Karpas-422 (cell line): Measurements from ENCODE around the gene PLCH2. TPM values are rescaled to one million over a fixed set of nuclear protein-coding genes. Genes with fewer than 3 reads are reported as not detected.

Source experiments
- DNase-seq: peaks from one replicate; pipeline ENCODE4 v3.0.0-alpha.2; 2015
- H2AFZ ChIP-seq: fragments of 200-600 bp; sonication (generic); 2 replicates; pipeline ENCODE4 v1.6.1; 2014; ENCODE audit warnings: antibody characterized with exemption, low read length, mixed read lengths
- H3K27ac ChIP-seq: fragments of 200-600 bp; sonication (generic); 2 replicates; pipeline ENCODE4 v1.5.1; 2014; ENCODE audit warnings: mild to moderate bottlenecking, low read length, moderate library complexity
- H3K27me3 ChIP-seq: fragments of 200-600 bp; sonication (generic); 2 replicates; pipeline ENCODE4 v1.6.1; 2014; ENCODE audit warnings: low read length, mixed read lengths
- H3K36me3 ChIP-seq: fragments of 200-600 bp; sonication (generic); 2 replicates; pipeline ENCODE4 v1.6.1; 2014; ENCODE audit warnings: low read length, mixed read lengths; ENCODE audit not compliant: insufficient read depth
- H3K4me1 ChIP-seq: fragments of 200-600 bp; sonication (generic); 2 replicates; pipeline ENCODE4 v1.6.1; 2014; ENCODE audit warnings: mild to moderate bottlenecking, low read length, mixed read lengths
- H3K4me2 ChIP-seq: fragments of 200-600 bp; sonication (generic); 2 replicates; pipeline ENCODE4 v1.6.1; 2014; ENCODE audit warnings: low read length, low read depth, mild to moderate bottlenecking; ENCODE audit not compliant: poor library complexity, severe bottlenecking
- H3K4me3 ChIP-seq: fragments of 200-600 bp; sonication (generic); 2 replicates; pipeline ENCODE4 v1.5.1; 2014; ENCODE audit warnings: mild to moderate bottlenecking, antibody characterized with exemption, low read length, mixed read lengths
- H3K79me2 ChIP-seq: fragments of 200-600 bp; sonication (generic); 2 replicates; pipeline ENCODE4 v1.6.1; 2014; ENCODE audit warnings: mild to moderate bottlenecking, low read length, mixed read lengths
- H3K9ac ChIP-seq: fragments of 200-600 bp; sonication (generic); 2 replicates; pipeline ENCODE4 v1.6.0; 2014; ENCODE audit warnings: low read length
- H3K9me2 ChIP-seq: fragments of 200-600 bp; sonication (generic), shearing (Covaris generic); replicated peaks from 2 replicates; pipeline ENCODE4 v1.6.0; 2014; ENCODE audit warnings: mild to moderate bottlenecking, low read length, moderate library complexity; ENCODE audit not compliant: insufficient read depth
- H3K9me3 ChIP-seq: fragments of 300-700, 200-600 bp; sonication (generic); 2 replicates; pipeline ENCODE4 v1.6.1; 2014; ENCODE audit warnings: low read length, mixed read lengths
- H4K20me1 ChIP-seq: fragments of 200-600 bp; sonication (generic); 2 replicates; pipeline ENCODE4 v1.6.1; 2014; ENCODE audit warnings: mild to moderate bottlenecking, antibody characterized with exemption, low read length, low read depth; ENCODE audit not compliant: insufficient read depth
- total RNA-seq: library from RNA; depleted of rRNA; stranded (reverse); fragments of >200 nt; shearing (Covaris generic); gene quantifications from 2 replicates; pipeline ENCODE4 v1.2.3, GENCODE V29; 2014; ENCODE audit warnings: low replicate concordance

The PLCH2 gene
- total RNA-seq, 1 experiment from 2014 or later: 0.19 TPM

GRCh38 chr1:2431103-2431502, 45.0 kb upstream of the PLCH2 start:
- Histone ChIP-seq H3K27me3 (no peaks in the 10 kb centered on the region), H3K9ac (no peak overlapping the region), H3K79me2 (no peaks in the 10 kb centered on the region), H3K4me3 (no peak overlapping the region), H3K4me2 (no peak overlapping the region), H4K20me1 (no peaks in the 10 kb centered on the region), H3K27ac (no peak overlapping the region), H2AFZ (no peak overlapping the region), H3K9me2 (no peaks in the 10 kb centered on the region), H3K9me3 (peaks cover 2% of the 10 kb centered on the region; the same call in 1 of the 2 replicates), H3K36me3 (no peaks in the 10 kb centered on the region), H3K4me1 (peaks cover 7% of the 10 kb centered on the region)
- no peak for DNase-seq

- H3K27ac ChIP-seq: no peak overlapping the region
- no peak for DNase-seq
- H3K27me3 ChIP-seq: no peaks in the 10 kb centered on the region
- no peak overlapping the region for H3K4me2 ChIP-seq
- H2AFZ ChIP-seq: no peak overlapping the region
- no peaks in the 10 kb centered on the region for H4K20me1 ChIP-seq
- no peak overlapping the region for H3K4me3 ChIP-seq
- no peaks in the 10 kb centered on the region for H3K9me2 ChIP-seq
- peaks cover 2% of the 10 kb centered on the region; the same call in 1 of the 2 replicates for H3K9me3 ChIP-seq
- no peaks in the 10 kb centered on the region for H3K36me3 ChIP-seq
- no peaks in the 10 kb centered on the region for H3K79me2 ChIP-seq
- H3K9ac ChIP-seq: no peak overlapping the region
- H3K4me1 ChIP-seq: peaks cover 8% of the 10 kb centered on the region
These were observed 44.6 kb upstream of the PLCH2 start for GRCh38 chr1:2431518-2431917.

- peaks cover 5% of the 10 kb centered on the region; the same call in 1 of the 2 replicates for H4K20me1 ChIP-seq
- H3K27ac ChIP-seq: no peak overlapping the region
- no peak overlapping the region for H3K4me3 ChIP-seq
- H3K4me2 ChIP-seq: no peak overlapping the region
- no peaks in the 10 kb centered on the region for H3K27me3 ChIP-seq
- peaks cover 2% of the 10 kb centered on the region; the same call in 1 of the 2 replicates for H3K9me3 ChIP-seq
- no peak overlapping the region for H3K9ac ChIP-seq
- DNase-seq: no peak
- H2AFZ ChIP-seq: no peak overlapping the region
- no peaks in the 10 kb centered on the region for H3K79me2 ChIP-seq
- peaks cover 17% of the 10 kb centered on the region for H3K4me1 ChIP-seq
- no peaks in the 10 kb centered on the region for H3K36me3 ChIP-seq
- H3K9me2 ChIP-seq: no peaks in the 10 kb centered on the region
These were observed 43.6 kb upstream of the PLCH2 start for GRCh38 chr1:2432441-2432844.

- Histone ChIP-seq H3K9ac (no peak overlapping the region), H3K79me2 (no peaks in the 10 kb centered on the region), H3K27ac (no peak overlapping the region), H4K20me1 (peaks cover 6% of the 10 kb centered on the region; the same call in 1 of the 2 replicates), H3K36me3 (no peaks in the 10 kb centered on the region), H3K4me1 (peaks cover 17% of the 10 kb centered on the region), H3K27me3 (no peaks in the 10 kb centered on the region), H3K9me3 (peaks cover 2% of the 10 kb centered on the region; the same call in 1 of the 2 replicates), H3K9me2 (no peaks in the 10 kb centered on the region), H2AFZ (no peak overlapping the region), H3K4me3 (no peak overlapping the region), H3K4me2 (no peak overlapping the region)
- DNase-seq: no peak
These were observed 42.9 kb upstream of the PLCH2 start for GRCh38 chr1:2433196-2433595.

- H4K20me1 ChIP-seq: peaks cover 6% of the 10 kb centered on the region; the same call in 1 of the 2 replicates
These were observed 42.0 kb upstream of the PLCH2 start for GRCh38 chr1:2433936-2434655.

GRCh38 chr1:2435091-2435490, 41.0 kb upstream of the PLCH2 start:
- Histone ChIP-seq H3K27me3 (no peaks in the 10 kb centered on the region), H2AFZ (no peak overlapping the region), H3K79me2 (no peaks in the 10 kb centered on the region), H4K20me1 (peaks cover 6% of the 10 kb centered on the region; the same call in 1 of the 2 replicates), H3K9me3 (no peaks in the 10 kb centered on the region; the same call in 1 of the 2 replicates), H3K36me3 (no peaks in the 10 kb centered on the region), H3K27ac (no peak overlapping the region), H3K4me1 (peaks cover 17% of the 10 kb centered on the region), H3K4me3 (no peak overlapping the region), H3K4me2 (no peak overlapping the region), H3K9ac (no peak overlapping the region), H3K9me2 (no peaks in the 10 kb centered on the region)
- no peak for DNase-seq

More at GRCh38 chr1:2433936-2434655, 42.0 kb upstream of the PLCH2 start:
- Histone ChIP-seq H3K79me2 (no peaks in the 10 kb centered on the region), H3K9ac (no peak overlapping the region), H3K27ac (no peak overlapping the region), H3K4me2 (no peak overlapping the region), H3K4me3 (no peak overlapping the region), H3K9me2 (no peaks in the 10 kb centered on the region), H3K4me1 (peaks cover 17% of the 10 kb centered on the region), H3K36me3 (no peaks in the 10 kb centered on the region), H3K27me3 (no peaks in the 10 kb centered on the region), H3K9me3 (peaks cover 2% of the 10 kb centered on the region; the same call in 1 of the 2 replicates), H2AFZ (no peak overlapping the region)
- DNase-seq: no peak

GRCh38 chr1:2435746-2436355, 40.2 kb upstream of the PLCH2 start:
- Histone ChIP-seq H3K9me3 (no peaks in the 10 kb centered on the region), H3K27me3 (no peaks in the 10 kb centered on the region), H3K4me1 (peaks cover 17% of the 10 kb centered on the region), H3K9ac (no peak overlapping the region), H3K79me2 (no peaks in the 10 kb centered on the region), H4K20me1 (peaks cover 6% of the 10 kb centered on the region; the same call in 1 of the 2 replicates), H3K4me2 (no peak overlapping the region), H3K4me3 (no peak overlapping the region), H2AFZ (no peak overlapping the region), H3K27ac (no peak overlapping the region), H3K36me3 (no peaks in the 10 kb centered on the region), H3K9me2 (no peaks in the 10 kb centered on the region)
- DNase-seq: no peak

GRCh38 chr1:2436876-2437275, 39.2 kb upstream of the PLCH2 start:
- Histone ChIP-seq H4K20me1 (peaks cover 6% of the 10 kb centered on the region; the same call in 1 of the 2 replicates), H3K9me3 (no peaks in the 10 kb centered on the region), H3K27ac (no peak overlapping the region), H3K27me3 (no peaks in the 10 kb centered on the region), H3K9me2 (no peaks in the 10 kb centered on the region), H2AFZ (no peak overlapping the region), H3K4me2 (no peak overlapping the region), H3K79me2 (no peaks in the 10 kb centered on the region), H3K4me3 (no peak overlapping the region), H3K36me3 (no peaks in the 10 kb centered on the region), H3K9ac (no peak overlapping the region), H3K4me1 (peaks cover 17% of the 10 kb centered on the region)
- no peak for DNase-seq
